Activated CD4-positive, alpha-beta T cell treated with anti-CD3 and anti-CD28 coated beads, Interleukin-10, Interleukin-2, amounts not matched to agents 100 ng/mL and 50 ng/mL, durations not matched to agents 16 hours and 8 hours (primary cell): ENCODE measurements around the gene SHANK3.
"Not testable (repeated sequence)": the region's sequence is repeated elsewhere in the genome, so short reads cannot be mapped to it uniquely, and the experiment has no call there.

Experiments
- DNase-seq: peaks from one replicate; pipeline ENCODE4 v3.0.0-alpha.2; 2020

The SHANK3 gene

GRCh38 chr22:50672471-50673230, at the start of gene SHANK3:
SHANK3 (plus strand) TSS chr22:50672823.
- no peak for DNase-seq

- DNase-seq = no peak
Observed at GRCh38 chr22:50624347-50625130, 48.1 kb upstream of the SHANK3 start.

- no peak for DNase-seq
Observed at GRCh38 chr22:50625131-50625567, 47.5 kb upstream of the SHANK3 start.

- no peak for DNase-seq
Observed at GRCh38 chr22:50625568-50626313, 46.9 kb upstream of the SHANK3 start.

- DNase-seq = no peak
Observed at GRCh38 chr22:50626314-50626849, 46.2 kb upstream of the SHANK3 start.

- DNase-seq = no peak
Observed at GRCh38 chr22:50626850-50627641, 45.6 kb upstream of the SHANK3 start.

GRCh38 chr22:50627642-50628542, 44.7 kb upstream of the SHANK3 start, which contains the start of gene ARSA:
ARSA (minus strand) TSS chr22:50628152; CDS start chr22:50627779, 373 bp downstream.
- DNase-seq = peak; percentile 89

- peak; percentile 23 for DNase-seq
Observed at GRCh38 chr22:50628543-50629134, 44.0 kb upstream of the SHANK3 start.

GRCh38 chr22:50630376-50630775, 42.2 kb upstream of the SHANK3 start:
- DNase-seq = no peak

GRCh38 chr22:50633086-50633485, 39.5 kb upstream of the SHANK3 start:
- no peak for DNase-seq

GRCh38 chr22:50633771-50634170, 38.9 kb upstream of the SHANK3 start:
- no peak for DNase-seq

- no peak for DNase-seq
Observed at GRCh38 chr22:50635591-50635990, 37.0 kb upstream of the SHANK3 start.

GRCh38 chr22:50640296-50640695, 32.3 kb upstream of the SHANK3 start:
- DNase-seq = not testable (repeated sequence)

- no peak for DNase-seq
Observed at GRCh38 chr22:50640857-50641647, 31.6 kb upstream of the SHANK3 start.

GRCh38 chr22:50641696-50642607, 30.7 kb upstream of the SHANK3 start:
- DNase-seq = no peak

GRCh38 chr22:50643021-50643820, 29.4 kb upstream of the SHANK3 start:
- DNase-seq = not testable (repeated sequence)

GRCh38 chr22:50643821-50644101, 28.9 kb upstream of the SHANK3 start:
- not testable (repeated sequence) for DNase-seq

- no peak for DNase-seq
Observed at GRCh38 chr22:50653256-50653655, 19.4 kb upstream of the SHANK3 start.
